GM12892 (cell line): ENCODE results near the gene SART1.
"Not testable (repeated sequence)": the region's sequence is repeated elsewhere in the genome, so short reads cannot be mapped to it uniquely, and the experiment has no call there.

Source experiments
- POLR2A ChIP-seq: IDR thresholded peaks from 2 replicates; pipeline ENCODE4 v1.6.1; 2011; ENCODE audit warnings: low read depth, low read length, control low read depth
- POLR2AphosphoS5 ChIP-seq: IDR thresholded peaks from 2 replicates; pipeline ENCODE4 v1.6.1; 2011; ENCODE audit warnings: low read depth, low read length, control low read depth

GRCh38 chr11:65950711-65951110, 10.8 kb upstream of the SART1 start:
- not testable (repeated sequence) for TF ChIP-seq POLR2A, POLR2AphosphoS5
